OCI-LY7 (cell line): ENCODE measurements around the gene TREML4. TPM values are rescaled to one million over a fixed set of nuclear protein-coding genes. Genes with fewer than 3 reads are reported as not detected.
"Not testable (repeated sequence)": the region's sequence is repeated elsewhere in the genome, so short reads cannot be mapped to it uniquely, and the experiment has no call there.

Source experiments
- BruUV-seq: library from RNA; stranded (reverse); fragments of 400-500 nt; replicated peaks from 2 replicates; lab custom pipeline; 2021; lab: Mats Ljungman, UMichigan
- CTCF ChIA-PET: fragments of 300-600 bp; sonication (Branson Sonifier 250); formaldehyde crosslinking; loops from one replicate; lab custom pipeline; 2022; ENCODE audit warnings: antibody characterized with exemption; ENCODE audit not compliant: unreplicated experiment; lab: Charles Lee
- POLR2A ChIA-PET: fragments of 300-600 bp; sonication (Branson Sonifier 250); formaldehyde crosslinking; loops from one replicate; lab custom pipeline; 2022; ENCODE audit warnings: antibody characterized with exemption; lab: Charles Lee
- DNase-seq: peaks from one replicate; pipeline ENCODE4 v3.0.0-alpha.2; 2015; ENCODE audit warnings: low spot score
- H2AFZ ChIP-seq: fragments of 200-600 bp; sonication (generic), shearing (Covaris generic); 2 replicates; pipeline ENCODE4 v1.6.1; 2014; ENCODE audit warnings: mild to moderate bottlenecking, antibody characterized with exemption, low read length, moderate library complexity
- H3K27ac ChIP-seq: fragments of 200-600 bp; sonication (generic); 2 replicates; pipeline ENCODE4 v1.5.1; 2014; ENCODE audit warnings: mixed run types, low read depth, mild to moderate bottlenecking, moderate library complexity, low read length, inconsistent platforms; ENCODE audit not compliant: poor library complexity, severe bottlenecking
- H3K36me3 ChIP-seq: fragments of 200-600 bp; sonication (generic); 2 replicates; pipeline ENCODE4 v1.6.1; 2014; ENCODE audit warnings: mild to moderate bottlenecking, antibody characterized with exemption, low read length, moderate library complexity, mixed read lengths; ENCODE audit not compliant: insufficient read depth
- H3K4me1 ChIP-seq: fragments of 200-600 bp; sonication (generic); 2 replicates; pipeline ENCODE4 v1.5.1; 2014; ENCODE audit warnings: mild to moderate bottlenecking, low read length; ENCODE audit not compliant: insufficient read depth, poor library complexity, severe bottlenecking
- H3K4me2 ChIP-seq: fragments of 200-600 bp; sonication (generic); 2 replicates; pipeline ENCODE4 v1.6.1; 2014; ENCODE audit warnings: mild to moderate bottlenecking, low read length
- H3K4me3 ChIP-seq: fragments of 200-600 bp; sonication (generic); 2 replicates; pipeline ENCODE4 v1.5.1; 2014; ENCODE audit warnings: mild to moderate bottlenecking, low read depth, low read length; ENCODE audit not compliant: poor library complexity, severe bottlenecking
- H3K79me2 ChIP-seq: fragments of 200-600 bp; sonication (generic); 2 replicates; pipeline ENCODE4 v1.6.1; 2016; ENCODE audit warnings: low read depth, mild to moderate bottlenecking, low read length, moderate library complexity, mixed read lengths; ENCODE audit not compliant: insufficient read depth
- H3K9me2 ChIP-seq: fragments of 200-600 bp; sonication (generic); 2 replicates; pipeline ENCODE4 v1.6.1; 2016; ENCODE audit warnings: mild to moderate bottlenecking, low read length, mixed read lengths; ENCODE audit not compliant: insufficient read depth
- H3K9me3 ChIP-seq: fragments of 200-600 bp; sonication (generic); 2 replicates; pipeline ENCODE4 v1.6.1; 2014; ENCODE audit warnings: mild to moderate bottlenecking, mixed run types, low read length, mixed read lengths
- H4K20me1 ChIP-seq: fragments of 200-600 bp; sonication (generic); 2 replicates; pipeline ENCODE4 v1.6.1; 2014; ENCODE audit warnings: mild to moderate bottlenecking, antibody characterized with exemption, low read length, moderate library complexity, mixed read lengths; ENCODE audit not compliant: insufficient read depth
- EZH2phosphoT487 ChIP-seq: fragments of 200-600 bp; sonication (generic); IDR thresholded peaks from 2 replicates; pipeline ENCODE4 v1.6.1; 2018; ENCODE audit warnings: low read depth, borderline replicate concordance, mild to moderate bottlenecking, mixed run types, antibody characterized with exemption, low read length, moderate library complexity, mixed read lengths
- intact Hi-C: fragments of 100-400 bp; cut with micrococcal nuclease; formaldehyde crosslinking; loops from one replicate; pipeline ENCODE4 v1.10.0; 2022; ENCODE audit not compliant: unreplicated experiment
- total RNA-seq, 2 experiments: library from RNA; depleted of rRNA in 1 of 2; stranded (reverse); fragments of >200 nt in 1 of 2; shearing (Covaris generic) in 1 of 2; gene quantifications; 2 replicates each; pipeline ENCODE4 v1.2.3, GENCODE V29; 2014 to 2022
- TF ChIP-seq, protein P1 (sequence below): fragments of 200-600 bp; sonication (generic); conservative IDR thresholded peaks from 2 replicates; pipeline ENCODE4 v1.5.1; 2014; ENCODE audit warnings: mild to moderate bottlenecking, antibody characterized with exemption, low read length, moderate library complexity, mixed read lengths

The TREML4 gene
- total RNA-seq, 2 experiments from 2014 or later: not detected

DNA sequence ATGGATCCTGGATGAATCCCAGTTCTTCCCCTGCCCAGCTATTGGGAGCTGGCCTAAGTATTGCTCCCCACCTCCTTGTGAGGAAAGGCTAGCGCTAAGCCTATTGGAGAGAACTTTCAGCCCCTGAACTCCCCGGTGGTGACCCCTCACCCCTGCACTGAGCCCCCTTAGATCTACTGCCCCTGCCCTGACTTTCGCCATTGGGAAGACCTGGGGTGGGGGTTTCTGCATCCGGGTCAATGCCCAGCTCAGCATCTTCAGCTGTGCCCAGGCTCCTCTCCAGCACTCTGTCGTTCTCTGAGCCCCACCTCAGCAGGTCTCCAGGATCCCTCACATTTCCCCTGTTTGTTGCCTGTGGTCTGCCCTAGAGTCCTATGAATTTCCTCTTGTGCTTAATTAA, 9.0 kb downstream of the TREML4 start:
- H3K4me3 ChIP-seq: no peak overlapping the region
- no peaks in the 10 kb centered on the region for H3K79me2 ChIP-seq
- no peaks in the 10 kb centered on the region for H3K9me2 ChIP-seq
- no peak overlapping the region for H3K4me2 ChIP-seq
- no TSS peak for BruUV-seq
- H2AFZ ChIP-seq: no peak overlapping the region
- ChIA-PET CTCF (no interaction called here), POLR2A (no interaction called here)
- H3K4me1 ChIP-seq: no peaks in the 10 kb centered on the region
- intact Hi-C loops: no loop called here
- no peak for DNase-seq
- H4K20me1 ChIP-seq: no peaks in the 10 kb centered on the region
- no peaks in the 10 kb centered on the region for H3K9me3 ChIP-seq
- TF ChIP-seq, protein P1, sequence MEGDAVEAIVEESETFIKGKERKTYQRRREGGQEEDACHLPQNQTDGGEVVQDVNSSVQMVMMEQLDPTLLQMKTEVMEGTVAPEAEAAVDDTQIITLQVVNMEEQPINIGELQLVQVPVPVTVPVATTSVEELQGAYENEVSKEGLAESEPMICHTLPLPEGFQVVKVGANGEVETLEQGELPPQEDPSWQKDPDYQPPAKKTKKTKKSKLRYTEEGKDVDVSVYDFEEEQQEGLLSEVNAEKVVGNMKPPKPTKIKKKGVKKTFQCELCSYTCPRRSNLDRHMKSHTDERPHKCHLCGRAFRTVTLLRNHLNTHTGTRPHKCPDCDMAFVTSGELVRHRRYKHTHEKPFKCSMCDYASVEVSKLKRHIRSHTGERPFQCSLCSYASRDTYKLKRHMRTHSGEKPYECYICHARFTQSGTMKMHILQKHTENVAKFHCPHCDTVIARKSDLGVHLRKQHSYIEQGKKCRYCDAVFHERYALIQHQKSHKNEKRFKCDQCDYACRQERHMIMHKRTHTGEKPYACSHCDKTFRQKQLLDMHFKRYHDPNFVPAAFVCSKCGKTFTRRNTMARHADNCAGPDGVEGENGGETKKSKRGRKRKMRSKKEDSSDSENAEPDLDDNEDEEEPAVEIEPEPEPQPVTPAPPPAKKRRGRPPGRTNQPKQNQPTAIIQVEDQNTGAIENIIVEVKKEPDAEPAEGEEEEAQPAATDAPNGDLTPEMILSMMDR: no peak
- no peak for TF ChIP-seq EZH2phosphoT487
- no peak overlapping the region for H3K27ac ChIP-seq
- H3K36me3 ChIP-seq: no peaks in the 10 kb centered on the region

DNA sequence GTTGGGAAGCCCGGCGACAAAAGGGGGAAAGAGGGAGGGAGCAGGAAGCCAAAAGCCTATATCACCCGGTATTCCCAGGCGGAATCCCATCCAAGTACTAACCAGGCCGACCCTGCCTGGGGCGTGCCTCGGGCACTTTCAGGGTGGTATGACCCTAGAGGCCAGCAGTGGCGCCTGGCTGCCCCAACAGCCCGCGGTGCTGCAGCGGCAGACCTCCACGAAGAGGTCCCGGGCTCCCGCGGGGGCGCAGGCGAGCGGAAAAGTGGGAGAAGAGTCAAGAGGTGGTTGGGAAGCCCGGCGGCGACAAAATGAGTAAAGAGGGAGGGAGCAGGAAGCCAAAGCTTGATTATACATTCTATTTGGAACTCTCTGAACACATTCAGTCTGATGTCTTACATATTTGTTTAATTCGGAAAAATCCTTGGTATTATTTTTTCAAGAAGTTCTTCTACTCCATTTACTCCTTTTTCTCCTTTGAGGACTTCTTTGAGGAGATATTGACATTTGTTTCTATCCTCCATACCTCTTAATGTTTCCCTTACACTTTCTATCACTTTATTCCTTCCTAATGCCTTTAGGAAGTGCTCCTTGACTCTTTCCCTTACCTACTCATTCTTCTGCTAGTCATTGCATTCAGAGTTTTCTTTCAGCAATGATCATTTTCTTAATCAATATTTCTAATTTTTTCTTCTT, 11.5 kb downstream of the TREML4 start:
- no peak for DNase-seq
- ChIA-PET CTCF (no interaction called here), POLR2A (interaction anchor here (0.8 kb wide), 1 partner anchor 33 kb away, joined by 3 read pairs; no protein-coding TSS in a partner anchor)
- Histone ChIP-seq H3K9me3 (no peaks in the 10 kb centered on the region), H3K79me2 (no peaks in the 10 kb centered on the region), H3K4me1 (no peaks in the 10 kb centered on the region), H3K9me2 (no peaks in the 10 kb centered on the region), H4K20me1 (no peaks in the 10 kb centered on the region), H3K4me2 (no peak overlapping the region), H3K4me3 (no peak overlapping the region), H2AFZ (no peak overlapping the region), H3K27ac (no peak overlapping the region), H3K36me3 (no peaks in the 10 kb centered on the region)
- no TSS peak for BruUV-seq
- intact Hi-C loops: no loop called here
- TF ChIP-seq EZH2phosphoT487: no peak
- TF ChIP-seq, protein P1: no peak

DNA sequence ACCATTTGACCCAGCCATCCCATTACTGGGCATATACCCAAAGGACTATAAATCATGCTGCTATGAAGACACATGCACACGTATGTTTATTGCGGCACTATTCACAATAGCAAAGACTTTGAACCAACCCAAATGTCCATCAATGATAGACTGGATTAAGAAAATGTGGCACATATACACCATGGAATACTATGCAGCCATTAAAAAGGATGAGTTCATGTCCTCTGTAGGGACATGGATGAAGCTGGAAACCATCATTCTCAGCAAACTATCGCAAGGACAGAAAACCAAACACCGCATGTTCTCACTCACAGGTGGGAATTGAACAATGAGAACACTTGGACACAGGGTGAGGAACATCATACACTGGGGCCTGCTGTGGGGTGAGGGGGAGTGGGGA, 18.4 kb downstream of the TREML4 start:
- H2AFZ ChIP-seq, H3K79me2 ChIP-seq, BruUV-seq, H3K4me1 ChIP-seq, H3K36me3 ChIP-seq, CTCF ChIA-PET, H3K4me2 ChIP-seq, H3K9me3 ChIP-seq, DNase-seq, H3K27ac ChIP-seq, H3K9me2 ChIP-seq, intact Hi-C loops, H3K4me3 ChIP-seq, H4K20me1 ChIP-seq, POLR2A ChIA-PET: not testable (repeated sequence)
